GM21360 (cell line): Measurements from ENCODE around the gene TESK2.
"Not testable (repeated sequence)": the region's sequence is repeated elsewhere in the genome, so short reads cannot be mapped to it uniquely, and the experiment has no call there.

Experiments used
- ATAC-seq: cut with Tn5 transposase; IDR thresholded peaks from one replicate; pipeline ENCODE4 v1.9.1; 2021; ENCODE audit warnings: mild to moderate bottlenecking, moderate library complexity; ENCODE audit not compliant: unreplicated experiment

Gene TESK2

DNA sequence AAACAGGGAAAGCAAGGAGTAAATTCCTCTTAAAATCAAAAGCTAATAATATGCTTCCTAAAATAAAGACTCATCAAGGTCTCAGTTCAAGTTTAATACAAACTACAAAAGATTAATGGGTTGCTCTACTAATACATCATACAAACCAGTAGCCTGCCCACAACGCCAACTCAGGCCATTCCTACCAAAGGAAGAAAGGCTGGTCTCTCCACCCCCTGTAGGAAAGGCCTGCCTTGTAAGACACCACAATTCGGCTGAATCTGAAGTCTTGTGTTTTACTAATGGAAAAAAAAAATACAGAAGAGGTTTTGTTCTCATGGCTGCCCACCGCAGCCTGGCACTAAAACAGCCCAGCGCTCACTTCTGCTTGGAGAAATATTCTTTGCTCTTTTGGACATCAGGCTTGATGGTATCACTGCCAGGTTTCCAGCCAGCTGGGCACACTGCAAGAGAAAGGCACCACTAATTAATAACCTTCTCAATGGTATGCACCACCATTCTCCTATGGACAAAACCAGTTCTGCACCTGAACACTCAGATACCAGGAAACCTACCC lies 20.1 kb upstream of the TESK2 start:
- no peak for ATAC-seq

DNA sequence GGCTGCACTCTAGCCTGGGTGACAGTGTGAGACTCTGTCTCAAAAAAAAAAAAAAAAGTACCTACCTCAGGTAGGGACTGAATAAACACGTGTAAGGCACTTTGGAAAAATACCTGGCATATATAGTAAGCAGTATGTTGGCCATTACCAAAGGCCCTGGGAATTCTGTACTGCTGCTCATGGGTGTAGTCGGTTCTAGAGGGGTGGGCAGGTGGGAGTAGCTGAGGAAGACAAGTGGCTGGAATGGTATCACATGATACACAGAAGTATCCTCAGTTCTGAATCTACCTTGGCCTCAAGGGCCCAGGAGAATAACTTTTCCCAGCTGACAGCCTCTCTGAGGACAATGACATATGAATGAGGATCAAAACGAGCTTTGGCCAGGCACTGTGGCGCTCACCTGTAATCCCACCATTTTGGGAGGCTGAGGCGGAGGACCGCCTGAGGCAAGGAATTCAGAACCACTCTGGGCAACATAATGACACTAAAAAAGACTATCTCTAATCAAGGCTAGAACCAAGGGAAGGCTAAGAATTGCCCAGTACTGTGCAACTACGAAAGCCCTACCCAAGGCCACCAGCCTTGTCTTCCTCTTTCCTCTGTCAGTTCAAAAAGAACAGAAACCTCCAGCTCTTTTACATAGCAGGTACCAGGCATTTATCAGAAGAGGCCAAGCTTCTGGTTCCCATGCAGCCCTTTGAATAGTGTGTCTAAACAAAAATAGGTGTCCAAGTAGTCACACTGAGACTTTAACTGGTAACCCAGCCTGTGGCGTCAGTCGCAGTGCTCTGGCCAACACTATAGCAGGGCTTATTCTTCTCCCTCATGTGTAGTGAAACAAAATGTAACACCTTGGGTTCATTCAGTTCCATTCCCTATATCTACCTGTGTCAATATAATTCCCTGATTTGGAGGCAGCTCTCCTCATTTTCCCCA lies 19.3 kb upstream of the TESK2 start:
- no peak for ATAC-seq

DNA sequence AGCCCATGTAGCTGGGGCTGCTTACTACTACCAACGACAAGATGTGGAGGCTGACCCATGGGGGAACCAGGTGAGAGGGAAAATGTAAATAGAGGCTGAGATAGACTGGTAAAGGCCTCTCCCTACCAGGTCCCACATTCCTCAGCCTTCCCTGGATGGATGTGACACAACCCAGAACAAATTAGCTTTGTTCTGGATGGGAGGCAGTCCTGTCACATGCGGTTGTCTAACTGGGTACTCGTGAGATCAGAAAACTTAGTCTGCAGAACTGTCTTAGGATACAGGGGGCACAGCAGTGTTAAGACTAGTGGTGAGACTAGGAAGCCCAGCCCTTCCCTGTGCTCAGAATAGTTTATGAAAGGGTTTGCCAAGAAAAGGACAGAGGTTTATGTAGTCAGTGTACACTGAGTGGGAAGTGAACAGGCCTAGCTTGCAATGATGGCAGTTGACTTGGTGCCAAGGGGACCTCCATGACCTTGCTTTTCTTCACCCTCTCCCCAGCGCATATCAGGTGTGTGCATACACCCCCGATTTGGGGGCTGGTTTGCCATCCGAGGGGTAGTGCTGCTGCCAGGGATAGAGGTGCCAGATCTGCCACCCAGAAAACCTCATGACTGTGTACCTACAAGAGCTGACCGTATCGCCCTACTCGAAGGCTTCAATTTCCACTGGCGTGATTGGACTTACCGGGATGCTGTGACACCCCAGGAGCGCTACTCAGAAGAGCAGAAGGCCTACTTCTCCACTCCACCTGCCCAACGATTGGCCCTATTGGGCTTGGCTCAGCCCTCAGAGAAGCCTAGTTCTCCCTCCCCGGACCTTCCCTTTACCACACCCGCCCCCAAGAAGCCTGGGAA lies 17.6 kb upstream of the TESK2 start:
- no peak for ATAC-seq

DNA sequence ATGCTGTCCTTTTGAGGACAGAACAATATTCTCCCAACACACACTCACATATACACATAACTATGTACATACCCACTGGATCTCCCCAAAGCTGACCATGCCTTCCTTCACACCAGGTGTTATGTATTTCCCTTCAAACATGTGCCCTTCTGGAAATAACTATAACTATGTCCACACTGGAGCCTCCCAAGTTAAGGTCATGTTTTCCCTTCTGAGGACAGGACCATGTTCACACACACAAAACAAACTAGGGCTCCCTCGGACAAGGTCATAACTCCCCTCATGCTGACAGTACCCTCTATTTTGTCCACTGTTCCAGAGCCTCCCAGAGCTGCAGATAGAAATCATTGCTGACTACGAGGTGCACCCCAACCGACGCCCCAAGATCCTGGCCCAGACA lies 16.9 kb upstream of the TESK2 start:
- no peak for ATAC-seq

DNA sequence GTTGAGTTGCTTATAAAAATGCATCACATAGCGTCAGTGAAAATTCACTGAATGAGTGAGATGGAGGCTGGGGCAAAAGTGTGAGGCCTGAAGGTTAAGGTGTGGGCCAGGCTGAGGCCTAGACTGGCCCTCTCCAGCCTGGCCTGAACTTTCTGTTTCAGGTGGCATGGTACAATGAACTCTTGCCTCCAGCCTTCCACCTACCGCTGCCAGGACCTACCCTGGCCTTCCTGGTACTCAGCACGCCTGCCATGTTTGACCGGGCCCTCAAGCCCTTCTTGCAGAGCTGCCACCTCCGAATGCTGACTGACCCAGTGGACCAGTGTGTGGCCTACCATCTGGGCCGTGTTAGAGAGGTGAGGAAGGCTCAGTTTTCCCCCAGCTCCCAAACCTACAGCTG lies 16.2 kb upstream of the TESK2 start:
- ATAC-seq = no peak

DNA sequence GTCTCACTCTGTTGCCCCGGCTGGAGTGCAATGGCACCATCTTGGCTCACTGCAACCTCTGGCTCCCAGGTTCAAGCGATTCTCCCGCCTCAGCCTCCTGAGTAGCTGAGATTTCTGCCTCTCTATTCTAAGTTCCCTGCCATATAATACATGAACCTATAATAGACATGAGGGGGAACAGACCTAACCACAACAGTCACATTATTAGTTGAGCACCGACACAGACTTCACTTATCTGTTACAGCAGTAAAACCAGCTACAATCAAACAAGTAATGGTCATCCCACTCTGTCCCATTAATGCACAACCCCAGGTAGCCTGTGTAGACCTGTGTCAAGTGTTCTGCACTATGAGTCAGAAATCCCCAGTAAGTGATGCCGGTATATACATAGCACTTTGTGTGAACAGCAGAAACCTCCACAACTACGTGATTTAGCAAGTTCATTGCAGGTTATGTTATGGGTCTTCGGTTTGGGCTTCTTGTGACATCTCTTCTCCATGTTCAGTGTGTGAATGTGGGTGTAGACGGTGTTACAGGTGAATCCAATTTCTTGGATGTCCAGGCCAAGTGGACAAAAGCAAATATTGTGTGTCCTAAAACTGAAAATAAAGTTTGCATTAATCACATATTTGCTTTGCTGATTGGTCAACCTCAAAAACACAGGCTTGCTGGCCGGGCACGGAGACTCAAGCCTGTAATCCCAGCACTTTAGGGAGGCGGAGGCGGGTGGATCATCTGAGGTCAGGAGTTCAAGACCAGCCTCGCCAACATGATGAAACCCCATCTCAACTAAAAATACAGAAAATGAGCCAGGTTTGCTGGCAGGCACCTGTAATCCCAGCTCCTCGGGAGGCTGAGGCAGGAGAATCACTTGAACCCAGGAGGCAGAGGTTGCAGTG lies 12.7 kb upstream of the TESK2 start:
- no peak for ATAC-seq

DNA sequence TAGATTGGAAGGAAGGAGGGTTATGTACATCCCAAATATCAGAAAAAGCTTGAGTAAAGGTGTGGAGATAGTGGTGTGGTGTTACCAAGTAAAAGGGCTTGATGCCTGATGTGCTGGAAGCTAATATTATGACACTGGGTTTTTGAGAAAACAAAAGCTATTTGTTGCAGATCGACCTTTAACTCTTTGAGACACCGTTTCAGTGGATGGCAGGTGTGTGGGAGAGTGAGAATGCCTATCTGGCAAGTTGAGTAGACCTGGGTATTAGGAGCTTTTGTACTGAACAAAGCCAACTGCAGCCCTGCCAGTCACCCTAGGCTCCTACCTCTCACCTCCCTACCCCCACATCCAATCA lies 10.5 kb upstream of the TESK2 start:
- ATAC-seq = no peak

DNA sequence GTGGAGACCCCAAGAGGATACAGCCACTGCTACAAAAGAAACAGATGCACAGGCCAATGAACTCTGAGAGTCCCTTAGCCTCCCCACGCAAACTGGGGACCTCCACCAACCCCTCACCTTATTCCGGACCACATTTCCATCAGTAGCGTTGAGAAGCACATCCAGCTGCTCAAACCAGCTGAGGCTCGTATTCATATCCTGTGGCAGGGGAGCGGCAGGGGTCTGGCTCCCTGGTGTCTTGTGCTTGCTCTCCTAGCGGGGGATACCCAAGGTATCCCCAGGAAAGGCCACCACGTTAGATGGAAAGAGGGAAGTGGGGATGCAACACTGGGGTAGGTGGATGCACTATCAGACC lies 8.4 kb upstream of the TESK2 start:
- ATAC-seq = no peak

DNA sequence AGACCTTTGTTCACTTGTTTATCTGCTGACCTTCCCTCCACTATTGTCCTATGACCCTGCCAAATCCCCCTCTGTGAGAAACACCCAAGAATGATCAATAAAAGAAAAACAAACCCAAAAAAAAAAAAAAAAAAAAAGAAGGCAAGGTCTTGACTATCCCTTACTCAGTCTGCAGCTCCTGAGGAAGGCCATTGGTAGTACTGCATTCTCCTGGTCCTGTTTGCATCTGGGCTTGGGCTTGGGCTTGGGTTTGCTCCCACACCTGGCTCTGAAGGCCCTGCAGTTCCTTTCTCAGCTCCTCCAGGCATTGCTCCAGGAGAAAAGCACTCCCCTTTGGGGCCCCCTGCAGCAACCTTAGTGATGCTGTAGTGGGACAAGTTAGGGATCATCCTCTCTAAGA lies 7.3 kb upstream of the TESK2 start:
- no peak for ATAC-seq

DNA sequence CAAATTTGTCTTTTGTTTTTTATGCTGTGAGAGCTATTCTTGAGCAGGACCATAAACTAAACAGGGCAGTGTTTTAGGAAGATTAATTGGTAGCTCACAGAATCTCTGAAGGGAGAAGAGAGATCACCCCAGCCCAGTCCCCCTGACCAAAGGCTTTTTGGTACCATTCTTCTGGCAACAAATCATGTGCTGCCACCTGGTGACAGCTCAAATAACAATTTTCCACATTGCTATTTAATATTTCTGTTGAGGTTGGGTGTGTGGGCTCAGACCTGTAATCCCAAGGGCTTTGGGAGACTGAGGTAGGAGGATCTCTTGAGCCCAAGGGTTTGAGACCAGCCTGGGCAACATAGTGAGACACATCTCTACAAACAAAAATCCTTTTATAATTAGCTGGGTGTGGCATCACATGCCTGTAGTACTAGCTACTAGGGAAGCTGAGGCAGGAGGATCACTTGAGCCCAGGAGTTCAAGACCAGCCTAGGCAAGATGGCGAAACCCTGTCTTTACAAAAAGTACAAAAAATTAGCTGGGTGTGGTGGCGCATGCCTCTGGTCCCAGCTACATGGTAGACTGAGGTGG lies 2.2 kb upstream of the TESK2 start:
- ATAC-seq = no peak

DNA sequence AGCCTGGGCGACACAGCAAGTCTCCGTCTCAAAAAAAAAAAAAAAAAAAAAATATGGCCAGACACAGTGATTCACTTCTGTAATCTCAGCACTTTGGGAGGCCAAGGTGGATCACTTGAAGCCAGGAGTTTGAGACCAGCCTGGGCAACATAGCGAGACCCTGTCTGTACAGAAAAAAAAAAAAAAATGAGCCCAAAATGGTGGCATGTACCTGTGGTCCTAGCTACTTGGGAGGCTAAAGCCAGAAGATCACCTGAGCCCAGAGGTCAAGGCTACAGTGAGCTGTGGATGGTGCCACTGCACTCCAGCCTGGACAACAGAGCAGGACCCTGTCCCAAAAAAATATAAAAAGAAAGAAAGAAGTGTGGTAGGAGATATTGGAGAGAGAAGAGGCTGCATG lies 1.7 kb upstream of the TESK2 start:
- no peak for ATAC-seq

DNA sequence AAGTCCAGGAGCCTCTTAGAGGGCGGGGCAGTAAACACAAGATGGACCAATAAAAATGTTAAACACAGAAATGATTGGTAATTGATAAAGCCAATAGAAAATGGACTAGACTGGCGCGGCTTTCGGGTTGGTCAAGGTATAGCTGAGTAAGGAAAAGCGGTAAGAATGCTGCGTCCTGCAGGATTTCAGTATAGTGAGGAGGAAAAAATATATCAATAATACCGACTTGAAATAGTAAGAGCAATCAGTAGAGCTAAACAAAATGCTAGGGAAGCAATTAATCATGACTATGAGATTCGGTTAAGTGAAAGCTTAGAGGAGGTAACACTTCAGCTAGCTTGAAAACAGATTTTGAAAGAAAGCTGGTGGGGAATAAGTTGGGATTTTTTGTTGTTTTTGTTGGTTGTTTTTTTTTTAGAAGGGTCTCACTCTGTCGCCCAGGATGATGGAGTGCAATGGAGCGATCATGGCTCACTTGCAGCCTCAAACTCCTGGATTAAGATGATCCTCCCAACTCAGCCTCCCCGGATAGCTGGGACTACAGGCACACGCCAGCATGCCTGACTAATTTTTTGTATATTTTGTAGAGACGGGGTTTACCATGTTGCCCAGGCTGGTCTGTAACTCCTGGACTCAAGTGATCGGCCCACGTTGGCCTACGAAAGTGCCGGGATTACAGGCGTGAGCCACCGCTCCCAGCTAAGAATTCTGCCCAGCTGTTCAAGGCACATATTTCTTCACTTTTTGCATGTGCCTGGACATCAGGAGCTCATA lies 711 bp upstream of the TESK2 start:
- no peak for ATAC-seq

DNA sequence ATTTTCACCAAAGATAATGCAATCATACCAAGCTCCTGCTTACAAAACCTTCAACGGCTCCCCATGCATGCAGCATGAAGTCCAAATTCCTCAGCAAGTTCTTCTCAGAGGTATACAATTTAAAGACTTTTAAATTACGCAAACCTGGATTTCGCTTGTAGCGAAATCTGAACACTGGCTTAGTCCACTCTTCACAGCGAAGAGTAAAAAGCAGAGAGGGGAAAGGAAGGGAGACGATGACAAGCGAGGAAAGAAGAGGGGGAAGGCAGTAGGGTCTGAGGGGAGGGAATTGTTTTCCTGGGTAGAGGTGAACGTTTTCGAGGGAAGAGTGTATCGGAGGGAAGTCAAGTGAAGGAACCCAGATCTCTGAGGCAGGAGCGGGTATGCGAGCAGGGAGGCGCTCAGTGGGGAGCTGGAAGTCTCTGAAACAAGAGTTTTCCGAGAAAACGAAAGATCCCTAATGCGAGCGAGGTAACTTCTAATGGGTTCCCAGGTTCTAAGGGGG lies 790 bp downstream of the TESK2 start:
- no peak for ATAC-seq

DNA sequence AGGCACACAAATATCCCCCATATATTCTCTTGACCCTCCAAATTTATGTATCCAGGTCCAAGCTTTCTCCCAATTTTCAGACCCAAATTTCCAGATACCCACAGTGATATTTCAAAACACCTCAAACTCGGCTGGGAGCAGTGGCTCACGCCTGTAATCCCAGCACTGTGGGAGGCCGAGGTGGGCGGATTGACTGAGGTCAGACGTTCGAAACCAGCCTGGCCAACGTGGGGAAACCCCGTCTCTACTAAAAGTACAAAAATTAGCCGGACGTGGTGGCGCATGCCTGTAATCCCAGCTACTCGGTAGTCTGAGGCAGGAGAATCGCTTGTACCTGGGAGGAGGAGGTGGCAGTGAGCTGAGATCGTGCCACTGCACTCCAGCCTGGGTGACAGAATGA lies 1.6 kb downstream of the TESK2 start:
- not testable (repeated sequence) for ATAC-seq

DNA sequence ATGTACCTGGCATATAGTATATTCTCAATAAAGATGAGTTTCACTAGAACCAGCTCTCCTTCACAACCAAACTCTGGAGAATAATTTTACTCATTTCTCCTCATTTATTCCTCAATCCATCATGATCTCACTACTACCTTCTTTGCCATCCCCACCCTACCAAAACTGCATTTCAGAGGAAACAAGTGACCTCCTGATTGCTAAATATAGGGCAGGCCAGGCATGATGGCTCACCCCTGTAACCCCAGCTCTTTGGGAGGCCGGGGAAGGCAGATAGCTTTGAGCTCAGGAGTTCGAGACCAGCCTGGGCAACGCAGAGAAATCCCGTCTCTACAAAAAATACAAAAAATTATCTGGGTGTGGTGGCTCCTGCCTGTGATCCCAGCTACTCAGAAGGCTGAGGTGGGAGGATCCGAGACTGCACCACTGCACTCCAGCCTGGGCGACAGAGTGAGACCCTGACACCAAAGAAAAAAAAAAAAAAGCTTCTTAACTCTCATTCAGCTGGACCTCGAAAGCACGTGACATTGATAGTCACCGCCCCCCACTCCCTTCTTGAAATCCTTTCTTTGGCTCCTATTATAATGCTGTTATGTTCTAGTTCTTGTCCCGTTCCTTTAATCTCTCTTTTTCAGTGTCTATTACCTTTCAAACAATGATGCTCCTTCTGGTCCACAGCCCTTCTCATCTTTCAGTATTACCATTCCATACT lies 2.1 kb downstream of the TESK2 start:
- no peak for ATAC-seq

DNA sequence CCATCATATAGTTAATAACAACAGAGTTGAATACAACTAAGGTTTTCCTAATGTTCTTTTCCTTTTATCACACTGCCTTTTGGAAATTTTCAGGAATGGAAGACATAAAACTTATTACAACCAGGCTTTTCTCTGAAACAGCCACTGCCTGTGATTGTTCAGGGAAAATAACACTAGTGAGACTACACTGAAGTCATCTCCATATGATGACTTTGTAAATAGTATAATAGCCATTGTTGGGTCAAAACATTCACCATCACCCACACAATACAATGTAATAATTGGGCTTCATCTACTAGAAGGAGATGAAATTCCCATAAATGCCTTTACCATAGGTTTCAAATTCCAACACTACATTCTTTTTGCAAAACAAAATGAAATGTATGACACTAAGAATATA lies 5.0 kb downstream of the TESK2 start:
- ATAC-seq = no peak

DNA sequence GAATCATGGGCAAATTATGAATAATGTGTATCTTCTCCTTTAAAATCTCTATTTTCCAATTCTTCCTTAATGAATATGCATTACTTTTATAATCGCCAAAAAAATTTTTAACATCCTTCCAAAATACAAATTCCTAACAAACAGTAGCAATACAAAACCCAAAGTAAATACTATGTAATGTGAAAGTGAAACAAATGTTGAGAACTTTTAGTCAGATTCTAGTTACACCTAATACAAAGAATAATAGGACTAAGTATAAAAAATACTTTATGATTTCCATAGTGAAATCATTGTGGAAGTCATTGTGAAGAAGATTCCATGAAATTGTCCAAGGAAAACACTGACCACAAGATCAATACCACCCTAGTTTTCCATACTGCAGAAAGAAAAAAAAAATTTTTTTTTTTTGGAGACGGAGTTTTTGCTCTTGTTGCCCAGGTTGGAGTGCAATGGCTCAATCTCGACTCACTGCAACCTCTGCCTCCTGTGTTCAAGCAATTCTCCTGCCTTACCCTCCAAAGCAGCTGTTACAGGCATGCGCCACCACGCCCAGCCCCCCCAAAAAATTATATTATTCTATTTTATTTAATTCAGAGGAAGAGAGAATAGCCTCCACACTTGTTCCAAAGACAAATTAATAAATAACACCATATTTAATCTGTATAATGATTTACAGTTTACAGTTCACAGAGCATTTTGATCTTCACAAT lies 11.8 kb downstream of the TESK2 start:
- no peak for ATAC-seq

DNA sequence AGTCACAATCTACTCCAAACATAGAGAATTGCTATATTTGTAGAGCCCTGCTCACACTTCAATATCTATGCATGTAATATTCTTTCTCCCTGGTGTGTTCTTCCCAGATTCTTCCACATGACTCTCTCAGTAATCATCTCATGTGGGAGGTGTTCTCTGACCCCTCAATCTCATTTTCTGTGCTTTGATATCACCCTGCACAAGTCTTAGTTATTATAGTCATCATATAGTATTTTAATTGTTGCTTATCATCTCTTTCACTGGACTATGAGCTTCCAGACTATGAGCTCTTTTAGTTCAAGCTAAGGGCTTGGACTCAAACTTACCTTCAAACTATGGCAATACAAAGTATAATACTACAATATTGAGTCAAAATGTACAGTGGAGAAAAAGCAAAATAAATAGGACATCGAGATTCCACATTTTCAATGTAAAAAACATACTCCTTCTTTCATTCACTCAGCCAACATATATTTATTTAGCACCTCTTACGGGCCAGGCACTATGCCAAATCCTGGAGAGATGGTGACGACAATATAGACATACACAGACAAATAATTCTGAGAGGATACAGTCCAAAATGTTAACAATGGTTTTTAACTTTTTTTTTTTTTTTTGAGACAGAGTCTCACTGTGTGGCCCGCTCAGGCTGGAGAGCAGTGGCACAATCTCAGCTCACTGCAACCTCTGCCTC lies 12.7 kb downstream of the TESK2 start:
- ATAC-seq = no peak
